ENCODE measurements around the gene PSTPIP2.

DNA sequence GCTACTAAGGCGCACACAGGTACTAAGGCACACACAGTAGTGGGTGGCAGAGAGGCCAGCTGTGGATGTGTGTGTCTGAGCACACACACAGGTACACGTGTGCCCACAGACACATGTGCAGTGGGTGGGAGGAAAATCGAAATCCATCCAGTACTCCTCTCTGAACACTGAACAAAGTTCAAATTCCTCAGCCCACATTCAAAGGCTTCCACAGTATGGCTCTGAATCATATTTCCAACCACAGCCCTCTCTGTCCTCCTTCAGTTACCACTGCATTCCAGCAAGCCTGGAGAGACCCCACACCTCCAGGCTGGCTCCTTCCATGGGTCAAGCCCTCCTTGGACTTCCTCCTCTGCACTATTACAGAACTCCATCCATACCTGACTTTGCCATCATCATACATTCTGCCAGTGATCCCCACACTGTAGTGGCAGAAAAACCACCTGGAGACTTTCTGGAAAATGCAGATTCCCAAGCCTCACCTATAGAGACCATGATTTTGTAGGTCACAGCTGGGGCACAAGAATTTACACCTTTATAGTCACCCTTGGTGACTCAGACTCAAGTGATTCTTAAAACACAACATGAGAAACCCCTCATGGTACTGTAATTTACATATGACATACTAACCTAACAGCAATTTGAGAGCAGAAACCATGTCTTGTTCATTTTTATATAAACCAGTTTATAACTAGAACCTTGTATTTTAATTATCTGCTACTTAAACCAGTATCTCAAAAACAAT is 136.3 kb downstream of the PSTPIP2 start:
- no peak for TF ChIP-seq EZH2 (IDR thresholded peaks at IDR 0.05; ENCODE audit: low read depth, low read length, severe bottlenecking)
- TF ChIP-seq, protein P1, sequence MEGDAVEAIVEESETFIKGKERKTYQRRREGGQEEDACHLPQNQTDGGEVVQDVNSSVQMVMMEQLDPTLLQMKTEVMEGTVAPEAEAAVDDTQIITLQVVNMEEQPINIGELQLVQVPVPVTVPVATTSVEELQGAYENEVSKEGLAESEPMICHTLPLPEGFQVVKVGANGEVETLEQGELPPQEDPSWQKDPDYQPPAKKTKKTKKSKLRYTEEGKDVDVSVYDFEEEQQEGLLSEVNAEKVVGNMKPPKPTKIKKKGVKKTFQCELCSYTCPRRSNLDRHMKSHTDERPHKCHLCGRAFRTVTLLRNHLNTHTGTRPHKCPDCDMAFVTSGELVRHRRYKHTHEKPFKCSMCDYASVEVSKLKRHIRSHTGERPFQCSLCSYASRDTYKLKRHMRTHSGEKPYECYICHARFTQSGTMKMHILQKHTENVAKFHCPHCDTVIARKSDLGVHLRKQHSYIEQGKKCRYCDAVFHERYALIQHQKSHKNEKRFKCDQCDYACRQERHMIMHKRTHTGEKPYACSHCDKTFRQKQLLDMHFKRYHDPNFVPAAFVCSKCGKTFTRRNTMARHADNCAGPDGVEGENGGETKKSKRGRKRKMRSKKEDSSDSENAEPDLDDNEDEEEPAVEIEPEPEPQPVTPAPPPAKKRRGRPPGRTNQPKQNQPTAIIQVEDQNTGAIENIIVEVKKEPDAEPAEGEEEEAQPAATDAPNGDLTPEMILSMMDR (IDR thresholded peaks at IDR 0.05; ENCODE audit: control extremely low read depth in 1 of 3, insufficient read depth in 1 of 3, low read depth in 1 of 3, low read length in 3 of 3): no peak
- TF ChIP-seq POLR2AphosphoS5 (IDR thresholded peaks at IDR 0.05; ENCODE audit: low read depth, low read length): no peak
- TF ChIP-seq NRF1 (IDR thresholded peaks at IDR 0.05; ENCODE audit: low read depth, low read length): no peak
- no peak for TF ChIP-seq HDAC6 (IDR thresholded peaks at IDR 0.05; ENCODE audit: low read depth, low read length)
- no peak for TF ChIP-seq CREB1 (IDR thresholded peaks at IDR 0.05)
- TF ChIP-seq ASH2L (IDR thresholded peaks at IDR 0.05; ENCODE audit: low read length): no peak
- no peak for TF ChIP-seq GABPA (IDR thresholded peaks at IDR 0.05; ENCODE audit: borderline replicate concordance, insufficient read depth, low read length)
- TF ChIP-seq POLR2A (IDR thresholded peaks at IDR 0.05; ENCODE audit: control extremely low read depth in 1 of 2, low read depth in 2 of 2, low read length in 2 of 2): no peak
- TF ChIP-seq KDM1A (IDR thresholded peaks at IDR 0.05; ENCODE audit: borderline replicate concordance, low read length): no peak
- TF ChIP-seq PHF8 (conservative IDR thresholded peaks at IDR 0.05; ENCODE audit: low read depth, low read length): no peak
- TF ChIP-seq YY1 (IDR thresholded peaks at IDR 0.05; ENCODE audit: low read depth, low read length): no peak
- no peak for TF ChIP-seq SIN3A (conservative IDR thresholded peaks at IDR 0.05 in 1 of 2, IDR thresholded peaks at IDR 0.05 in 1 of 2; ENCODE audit: low read depth in 1 of 2, low read length in 2 of 2)
